H1 (cell line): ENCODE data around the gene SS18. TPM values are rescaled to one million over a fixed set of nuclear protein-coding genes. Genes with fewer than 3 reads are reported as not detected.

ENCODE experiments used
- CTCF ChIA-PET: fragments of 300-600 bp; sonication (Branson Sonifier 250); formaldehyde crosslinking; loops from one replicate; lab custom pipeline; 2021; ENCODE audit not compliant: partially characterized antibody; lab: Charles Lee
- POLR2A ChIA-PET: fragments of 300-600 bp; sonication (Branson Sonifier 250); formaldehyde crosslinking; loops from one replicate; lab custom pipeline; 2021; ENCODE audit warnings: inconsistent platforms; ENCODE audit not compliant: partially characterized antibody; lab: Charles Lee
- DNase-seq, 2 experiments: peaks; one replicate each; pipeline versions ENCODE4 v3.0.0 to v3.0.0-alpha.2; 2010 to 2022; ENCODE audit warnings: low spot score in 2 of 2, low read depth in 1 of 2, mixed read lengths in 1 of 2
- FAIRE-seq: peaks from 2 replicates; lab custom pipeline; 2011; peaks lifted over from hg19 to GRCh38; lab: Jason Lieb, UNC
- H2AFZ ChIP-seq: 2 replicates; pipeline ENCODE4 v1.8.1; 2012; ENCODE audit warnings: low read length, inconsistent platforms
- H2AK5ac ChIP-seq: 2 replicates; pipeline ENCODE4 v1.6.1; 2013; ENCODE audit warnings: low read depth, low read length
- H2BK120ac ChIP-seq: replicated peaks from 2 replicates; pipeline ENCODE3; 2013; ENCODE audit warnings: low read depth, low read length, inconsistent platforms
- H2BK12ac ChIP-seq: 2 replicates; pipeline ENCODE4 v1.6.1; 2013; ENCODE audit warnings: low read depth, low read length
- H2BK15ac ChIP-seq: 2 replicates; pipeline ENCODE4 v1.6.1; 2013; ENCODE audit warnings: low read length
- H2BK20ac ChIP-seq: 2 replicates; pipeline ENCODE4 v1.6.1; 2013; ENCODE audit warnings: low read length
- H2BK5ac ChIP-seq: 2 replicates; pipeline ENCODE4 v1.6.1; 2013; ENCODE audit warnings: low read depth, low read length
- H3K14ac ChIP-seq: 2 replicates; pipeline ENCODE4 v1.6.1; 2013; ENCODE audit warnings: inconsistent platforms; ENCODE audit not compliant: insufficient read length
- H3K18ac ChIP-seq: 2 replicates; pipeline ENCODE4 v1.6.1; 2013; ENCODE audit warnings: low read length; ENCODE audit errors: extremely low read depth
- H3K23ac ChIP-seq: 2 replicates; pipeline ENCODE4 v1.6.1; 2013; ENCODE audit warnings: inconsistent platforms; ENCODE audit not compliant: insufficient read length
- H3K23me2 ChIP-seq: 2 replicates; pipeline ENCODE4 v1.6.1; 2013; ENCODE audit warnings: low read depth, low read length
- H3K27ac ChIP-seq: 2 replicates; pipeline ENCODE4 v1.6.1; 2011; ENCODE audit warnings: low read depth, low read length, inconsistent platforms
- H3K27me3 ChIP-seq, 4 experiments: replicated peaks in 1 of 4; 1 replicate in 1 of 4; 2 replicates in 3 of 4; pipeline versions ENCODE4 v1.6.1 to v1.8.1; 2011 to 2013; ENCODE audit warnings: low read length in 3 of 4, mild to moderate bottlenecking in 3 of 4, inconsistent platforms in 2 of 4, mixed read lengths in 2 of 4, moderate library complexity in 1 of 4; ENCODE audit not compliant: control insufficient read depth in 3 of 4, insufficient read depth in 3 of 4; ENCODE audit errors: extremely low read depth in 1 of 4
- H3K36me3 ChIP-seq, 4 experiments: 2 replicates each; pipeline versions ENCODE4 v1.6.1 to v1.8.1; 2011 to 2013; ENCODE audit warnings: mild to moderate bottlenecking in 4 of 4, low read length in 3 of 4, moderate library complexity in 2 of 4, control low read depth in 1 of 4, inconsistent platforms in 1 of 4; ENCODE audit not compliant: insufficient read depth in 4 of 4, control insufficient read depth in 2 of 4
- H3K4ac ChIP-seq: replicated peaks from 2 replicates; pipeline ENCODE3; 2013; ENCODE audit warnings: low read length, low read depth, mixed read lengths, inconsistent platforms; ENCODE audit not compliant: insufficient read length
- H3K4me1 ChIP-seq, 4 experiments: replicated peaks in 1 of 4; 1 replicate in 1 of 4; 2 replicates in 3 of 4; pipeline versions ENCODE4 v1.6.1 to v1.8.1; 2011 to 2013; ENCODE audit warnings: low read length in 3 of 4, inconsistent platforms in 2 of 4, mixed read lengths in 1 of 4; ENCODE audit not compliant: insufficient read depth in 4 of 4, control insufficient read depth in 3 of 4
- H3K4me2 ChIP-seq, 2 experiments: 2 replicates each; pipeline versions ENCODE4 v1.6.1 to v1.8.1; 2011 to 2013; ENCODE audit warnings: low read depth in 2 of 2, low read length in 2 of 2, control low read depth in 1 of 2, inconsistent platforms in 1 of 2, mild to moderate bottlenecking in 1 of 2; ENCODE audit not compliant: insufficient read depth in 1 of 2
- H3K4me3 ChIP-seq, 4 experiments: fragments of 200-600, 300-600 bp in 1 of 4; sonication (generic), shearing (Covaris generic), sonication (Bioruptor Twin) in 1 of 4; 2 replicates each; pipeline versions ENCODE4 v1.5.1 to v1.8.1; 2011 to 2016; ENCODE audit warnings: low read length in 4 of 4, low read depth in 3 of 4, control low read depth in 2 of 4, inconsistent platforms in 2 of 4, mild to moderate bottlenecking in 2 of 4, mixed read lengths in 1 of 4, moderate library complexity in 1 of 4; ENCODE audit not compliant: insufficient read depth in 2 of 4; ENCODE audit errors: extremely low read depth in 1 of 4
- H3K56ac ChIP-seq: replicated peaks from 2 replicates; pipeline ENCODE3; 2013; ENCODE audit warnings: low read depth, mild to moderate bottlenecking, mixed read lengths, low read length, inconsistent platforms; ENCODE audit not compliant: insufficient read length
- H3K79me1 ChIP-seq: 2 replicates; pipeline ENCODE4 v1.6.1; 2013; ENCODE audit warnings: low read depth, low read length, control low read depth
- H3K79me2 ChIP-seq, 2 experiments: 2 replicates each; pipeline versions ENCODE4 v1.6.1 to v1.8.1; 2012 to 2013; ENCODE audit warnings: low read length in 2 of 2, mild to moderate bottlenecking in 2 of 2, inconsistent platforms in 1 of 2; ENCODE audit not compliant: insufficient read depth in 2 of 2, control insufficient read depth in 1 of 2
- H3K9ac ChIP-seq, 4 experiments: replicated peaks in 1 of 4; 1 replicate in 1 of 4; 2 replicates in 3 of 4; pipeline versions ENCODE4 v1.6.1 to v1.8.1; 2011 to 2013; ENCODE audit warnings: low read depth in 3 of 4, low read length in 3 of 4, control low read depth in 2 of 4, mild to moderate bottlenecking in 2 of 4, moderate library complexity in 2 of 4, inconsistent platforms in 1 of 4; ENCODE audit errors: extremely low read depth in 1 of 4
- H3K9me3 ChIP-seq, 2 experiments: 2 replicates each; pipeline versions ENCODE4 v1.6.1 to v1.8.1; 2012 to 2013; ENCODE audit warnings: mild to moderate bottlenecking in 2 of 2, moderate library complexity in 2 of 2, control low read depth in 1 of 2, inconsistent platforms in 1 of 2, low read depth in 1 of 2, low read length in 1 of 2, mixed read lengths in 1 of 2; ENCODE audit not compliant: insufficient read depth in 2 of 2
- H4K20me1 ChIP-seq, 2 experiments: replicated peaks in 1 of 2; 2 replicates each; pipeline versions ENCODE3 to v1.8.1; 2011 to 2013; ENCODE audit warnings: inconsistent platforms in 2 of 2, low read length in 2 of 2, mild to moderate bottlenecking in 1 of 2; ENCODE audit not compliant: insufficient read depth in 2 of 2, control insufficient read depth in 1 of 2
- H4K5ac ChIP-seq: 2 replicates; pipeline ENCODE4 v1.6.1; 2013; ENCODE audit warnings: low read length, low read depth, mixed read lengths, inconsistent platforms; ENCODE audit not compliant: insufficient read length
- H4K8ac ChIP-seq: 2 replicates; pipeline ENCODE4 v1.8.0; 2013; ENCODE audit warnings: mild to moderate bottlenecking, moderate library complexity, low read length, inconsistent platforms; ENCODE audit not compliant: insufficient read depth; ENCODE audit errors: extremely low read depth
- H4K91ac ChIP-seq: replicated peaks from 2 replicates; pipeline ENCODE3; 2013; ENCODE audit warnings: low read length, mixed read lengths, inconsistent platforms; ENCODE audit not compliant: insufficient read length
- CTCF ChIP-seq, 3 experiments: IDR thresholded peaks; 1 replicate in 2 of 3; 2 replicates in 1 of 3; pipeline versions ENCODE4 v1.5.1 to v1.6.1; 2011; ENCODE audit warnings: low read length in 3 of 3, mild to moderate bottlenecking in 3 of 3, inconsistent platforms in 2 of 3, low read depth in 1 of 3, moderate library complexity in 1 of 3; ENCODE audit not compliant: insufficient read depth in 1 of 3; ENCODE audit errors: control extremely low read depth in 1 of 3
- EP300 ChIP-seq, 2 experiments: IDR thresholded peaks; 1 replicate in 1 of 2; 2 replicates in 1 of 2; pipeline ENCODE4 v1.6.1; 2011 to 2012; ENCODE audit warnings: low read depth in 2 of 2, low read length in 2 of 2, mild to moderate bottlenecking in 2 of 2, borderline replicate concordance in 1 of 2, inconsistent platforms in 1 of 2, moderate library complexity in 1 of 2
- GTF2F1 ChIP-seq: IDR thresholded peaks from 2 replicates; pipeline ENCODE4 v1.6.1; 2012; ENCODE audit warnings: low read depth, low read length, improper control_type of control experiment, borderline replicate concordance
- JUN ChIP-seq: IDR thresholded peaks from 2 replicates; pipeline ENCODE4 v1.6.1; 2011; ENCODE audit warnings: low read depth, mild to moderate bottlenecking, improper control_type of control experiment, low read length
- RXRA ChIP-seq: IDR thresholded peaks from 2 replicates; pipeline ENCODE4 v1.6.1; 2011; ENCODE audit warnings: low read depth, mild to moderate bottlenecking, low read length, moderate library complexity; ENCODE audit not compliant: insufficient read depth
- SIN3A ChIP-seq, 2 experiments: IDR thresholded peaks in 1 of 2; conservative IDR thresholded peaks in 1 of 2; 2 replicates each; pipeline ENCODE4 v1.6.1; 2011 to 2012; ENCODE audit warnings: low read length in 2 of 2, improper control_type of control experiment in 1 of 2, low read depth in 1 of 2, mild to moderate bottlenecking in 1 of 2
- WGBS, 2 experiments: shearing (Covaris generic) in 1 of 2; methylation state at CpG; one replicate each; pipeline versions ENCODE4 v1.1.6 to v1.1.7; 2013 to 2015; ENCODE audit warnings: low lambda C conversion rate in 2 of 2, mixed read lengths in 2 of 2, inconsistent platforms in 1 of 2, low coverage in 1 of 2, missing lambda C conversion rate in 1 of 2; ENCODE audit not compliant: insufficient replicate concordance in 2 of 2, insufficient coverage in 1 of 2, insufficient read length in 1 of 2; ENCODE audit errors: extremely low coverage in 1 of 2, missing lambda C conversion rate in 1 of 2; 5-methylcytosine and 5-hydroxymethylcytosine counted together
- polyA plus RNA-seq, 7 experiments: library from polyadenylated mRNA; depleted of rRNA in 3 of 7; stranded (reverse) in 5 of 7; unstranded in 2 of 7; fragments of >200 nt in 5 of 7; fragments of 200-250 nt in 2 of 7; gene quantifications; 1 replicate in 5 of 7; 2 replicates in 1 of 7; 4 replicates in 1 of 7; pipeline versions ENCODE4 v1.2.1 to v1.2.3, GENCODE V29; 2011 to 2013; ENCODE audit warnings: missing spikeins in 2 of 7, mixed read lengths in 2 of 7
- total RNA-seq: library from RNA; stranded (reverse); fragmentation: NEBNext Ultra II Directional; extraction: Animal tissue kit (Norgen Biotek cat#: 25700); gene quantifications from 2 replicates; pipeline ENCODE4 v1.2.1, GENCODE V29; 2021
- TF ChIP-seq, protein P1 (sequence below): IDR thresholded peaks from 2 replicates; pipeline ENCODE4 v1.6.1; 2011; ENCODE audit warnings: low read depth, mild to moderate bottlenecking, low read length; ENCODE audit not compliant: insufficient read depth
- TF ChIP-seq, protein P2 (sequence below): IDR thresholded peaks from 2 replicates; pipeline ENCODE4 v1.6.1; 2012; ENCODE audit warnings: low read length, inconsistent platforms

SS18 gene
- total and polyA plus RNA-seq, 2 of the 8 experiments (the other 6 are each of a cell fraction or from before 2014, with no cell fraction given) = 83.5 to 106 TPM

GRCh38 chr18:26008619-26009018, 81.8 kb downstream of the SS18 start:
- H3K79me2 ChIP-seq = no peaks in the 10 kb centered on the region
- no peak overlapping the region for H2BK15ac ChIP-seq
- ChIA-PET CTCF (interaction anchor here (1.1 kb wide), 1 partner anchor 179 kb away, joined by 5 read pairs; no protein-coding TSS in a partner anchor), POLR2A (interaction anchor here (1.2 to 1.3 kb wide), 2 partner anchors 9 to 16 kb away, joined by 3 to 4 read pairs; no protein-coding TSS in a partner anchor)
- no peak overlapping the region for H3K4me2 ChIP-seq
- no peak overlapping the region for H2BK120ac ChIP-seq
- no peaks in the 10 kb centered on the region for H4K20me1 ChIP-seq
- H4K5ac ChIP-seq = no peak overlapping the region
- no peak overlapping the region for H2AFZ ChIP-seq
- H3K36me3 ChIP-seq = no peaks in the 10 kb centered on the region
- no peak overlapping the region for H2BK12ac ChIP-seq
- no peak overlapping the region for H3K56ac ChIP-seq
- H3K23ac ChIP-seq = no peak overlapping the region
- H3K4ac ChIP-seq = no peak overlapping the region
- no peak overlapping the region for H3K18ac ChIP-seq
- H4K8ac ChIP-seq = no peak overlapping the region
- no peaks in the 10 kb centered on the region for H3K79me1 ChIP-seq
- H3K23me2 ChIP-seq = no peaks in the 10 kb centered on the region
- H3K4me3 ChIP-seq = no peak overlapping the region
- H3K9ac ChIP-seq = no peak overlapping the region
- no peak overlapping the region for H2BK20ac ChIP-seq
- H3K27me3 ChIP-seq = no peaks in the 10 kb centered on the region
- FAIRE-seq (no peak), DNase-seq (no peak)
- 92% methylated on average over 1 of the region's 1 CpG; no CpG with 5 or more reads in 1 of the 2 experiments for WGBS, 2 experiments
- H3K4me1 ChIP-seq = no peaks in the 10 kb centered on the region
- H4K91ac ChIP-seq = no peak overlapping the region
- no peak overlapping the region for H3K27ac ChIP-seq
- H3K14ac ChIP-seq = no peak overlapping the region
- no peak overlapping the region for H2AK5ac ChIP-seq
- no peak overlapping the region for H2BK5ac ChIP-seq
- no peaks in the 10 kb centered on the region for H3K9me3 ChIP-seq
- TF ChIP-seq, protein P1, sequence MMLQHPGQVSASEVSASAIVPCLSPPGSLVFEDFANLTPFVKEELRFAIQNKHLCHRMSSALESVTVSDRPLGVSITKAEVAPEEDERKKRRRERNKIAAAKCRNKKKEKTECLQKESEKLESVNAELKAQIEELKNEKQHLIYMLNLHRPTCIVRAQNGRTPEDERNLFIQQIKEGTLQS = no peak
- TF ChIP-seq EP300 (IDR thresholded peaks at IDR 0.05; ENCODE audit: borderline replicate concordance in 1 of 2, low read depth in 2 of 2, low read length in 2 of 2) (no peak), SIN3A (conservative IDR thresholded peaks at IDR 0.05 in 1 of 2, IDR thresholded peaks at IDR 0.05 in 1 of 2; ENCODE audit: low read depth in 1 of 2, low read length in 2 of 2) (no peak), GTF2F1 (no peak), JUN (no peak), RXRA (no peak), CTCF (IDR thresholded peaks at IDR 0.05; ENCODE audit: control extremely low read depth in 1 of 3, insufficient read depth in 1 of 3, low read depth in 1 of 3, low read length in 3 of 3) (no peak)
- TF ChIP-seq, protein P2, sequence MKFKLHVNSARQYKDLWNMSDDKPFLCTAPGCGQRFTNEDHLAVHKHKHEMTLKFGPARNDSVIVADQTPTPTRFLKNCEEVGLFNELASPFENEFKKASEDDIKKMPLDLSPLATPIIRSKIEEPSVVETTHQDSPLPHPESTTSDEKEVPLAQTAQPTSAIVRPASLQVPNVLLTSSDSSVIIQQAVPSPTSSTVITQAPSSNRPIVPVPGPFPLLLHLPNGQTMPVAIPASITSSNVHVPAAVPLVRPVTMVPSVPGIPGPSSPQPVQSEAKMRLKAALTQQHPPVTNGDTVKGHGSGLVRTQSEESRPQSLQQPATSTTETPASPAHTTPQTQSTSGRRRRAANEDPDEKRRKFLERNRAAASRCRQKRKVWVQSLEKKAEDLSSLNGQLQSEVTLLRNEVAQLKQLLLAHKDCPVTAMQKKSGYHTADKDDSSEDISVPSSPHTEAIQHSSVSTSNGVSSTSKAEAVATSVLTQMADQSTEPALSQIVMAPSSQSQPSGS = no peak
